ENCODE results near the gene ACSL4. TPM values are rescaled to one million over a fixed set of nuclear protein-coding genes. Genes with fewer than 3 reads are reported as not detected.

ACSL4 gene
- total RNA-seq, 1 experiment from 2014 or later = 55.2 TPM

DNA sequence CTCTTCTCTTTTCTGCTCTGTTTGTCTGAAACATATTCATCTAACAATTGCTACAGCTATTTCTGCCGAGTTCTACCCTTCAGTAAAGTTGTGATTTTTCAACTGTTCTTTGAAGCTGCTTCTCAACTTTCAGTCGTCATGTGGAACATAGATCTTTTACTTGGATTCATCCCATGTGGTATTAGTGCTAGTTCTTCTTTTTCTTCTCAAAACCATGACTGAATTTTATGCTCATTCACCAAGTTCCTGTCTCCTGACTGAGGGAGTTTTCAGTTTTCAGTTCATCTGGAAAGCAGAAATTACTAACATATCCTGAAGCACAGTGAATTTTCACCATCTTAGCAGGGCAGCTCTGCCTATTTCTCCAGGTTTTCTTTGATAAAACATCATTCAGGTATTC is 12.1 kb downstream of the ACSL4 start:
- no peak overlapping the region for H3K4me3 ChIP-seq (ENCODE audit: low read depth in 2 of 2, low read length in 2 of 2)
- CTCF ChIA-PET = interaction anchor here (0.6 kb wide), 1 partner anchor 170 kb away, joined by 3 read pairs; no protein-coding TSS in a partner anchor
- H3K27me3 ChIP-seq (ENCODE audit: control insufficient read depth, insufficient read depth, low read length) = no peaks in the 10 kb centered on the region
- H3K27ac ChIP-seq (ENCODE audit: low read length) = no peak overlapping the region
- H3K4me1 ChIP-seq (ENCODE audit: control insufficient read depth, insufficient read depth, low read length) = no peaks in the 10 kb centered on the region
- H3K36me3 ChIP-seq (ENCODE audit: control insufficient read depth, insufficient read depth, low read length) = no peaks in the 10 kb centered on the region
- TF ChIP-seq, protein P1, sequence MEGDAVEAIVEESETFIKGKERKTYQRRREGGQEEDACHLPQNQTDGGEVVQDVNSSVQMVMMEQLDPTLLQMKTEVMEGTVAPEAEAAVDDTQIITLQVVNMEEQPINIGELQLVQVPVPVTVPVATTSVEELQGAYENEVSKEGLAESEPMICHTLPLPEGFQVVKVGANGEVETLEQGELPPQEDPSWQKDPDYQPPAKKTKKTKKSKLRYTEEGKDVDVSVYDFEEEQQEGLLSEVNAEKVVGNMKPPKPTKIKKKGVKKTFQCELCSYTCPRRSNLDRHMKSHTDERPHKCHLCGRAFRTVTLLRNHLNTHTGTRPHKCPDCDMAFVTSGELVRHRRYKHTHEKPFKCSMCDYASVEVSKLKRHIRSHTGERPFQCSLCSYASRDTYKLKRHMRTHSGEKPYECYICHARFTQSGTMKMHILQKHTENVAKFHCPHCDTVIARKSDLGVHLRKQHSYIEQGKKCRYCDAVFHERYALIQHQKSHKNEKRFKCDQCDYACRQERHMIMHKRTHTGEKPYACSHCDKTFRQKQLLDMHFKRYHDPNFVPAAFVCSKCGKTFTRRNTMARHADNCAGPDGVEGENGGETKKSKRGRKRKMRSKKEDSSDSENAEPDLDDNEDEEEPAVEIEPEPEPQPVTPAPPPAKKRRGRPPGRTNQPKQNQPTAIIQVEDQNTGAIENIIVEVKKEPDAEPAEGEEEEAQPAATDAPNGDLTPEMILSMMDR (IDR thresholded peaks at IDR 0.05) = no peak
- TF ChIP-seq TCF7L2 (IDR thresholded peaks at IDR 0.05; ENCODE audit: low read depth, low read length) (no peak), POLR2AphosphoS5 (IDR thresholded peaks at IDR 0.05; ENCODE audit: low read depth, low read length) (no peak), SIN3A (IDR thresholded peaks at IDR 0.05; ENCODE audit: borderline replicate concordance, insufficient read depth, low read depth, low read length) (no peak)
- TF ChIP-seq, protein P2, sequence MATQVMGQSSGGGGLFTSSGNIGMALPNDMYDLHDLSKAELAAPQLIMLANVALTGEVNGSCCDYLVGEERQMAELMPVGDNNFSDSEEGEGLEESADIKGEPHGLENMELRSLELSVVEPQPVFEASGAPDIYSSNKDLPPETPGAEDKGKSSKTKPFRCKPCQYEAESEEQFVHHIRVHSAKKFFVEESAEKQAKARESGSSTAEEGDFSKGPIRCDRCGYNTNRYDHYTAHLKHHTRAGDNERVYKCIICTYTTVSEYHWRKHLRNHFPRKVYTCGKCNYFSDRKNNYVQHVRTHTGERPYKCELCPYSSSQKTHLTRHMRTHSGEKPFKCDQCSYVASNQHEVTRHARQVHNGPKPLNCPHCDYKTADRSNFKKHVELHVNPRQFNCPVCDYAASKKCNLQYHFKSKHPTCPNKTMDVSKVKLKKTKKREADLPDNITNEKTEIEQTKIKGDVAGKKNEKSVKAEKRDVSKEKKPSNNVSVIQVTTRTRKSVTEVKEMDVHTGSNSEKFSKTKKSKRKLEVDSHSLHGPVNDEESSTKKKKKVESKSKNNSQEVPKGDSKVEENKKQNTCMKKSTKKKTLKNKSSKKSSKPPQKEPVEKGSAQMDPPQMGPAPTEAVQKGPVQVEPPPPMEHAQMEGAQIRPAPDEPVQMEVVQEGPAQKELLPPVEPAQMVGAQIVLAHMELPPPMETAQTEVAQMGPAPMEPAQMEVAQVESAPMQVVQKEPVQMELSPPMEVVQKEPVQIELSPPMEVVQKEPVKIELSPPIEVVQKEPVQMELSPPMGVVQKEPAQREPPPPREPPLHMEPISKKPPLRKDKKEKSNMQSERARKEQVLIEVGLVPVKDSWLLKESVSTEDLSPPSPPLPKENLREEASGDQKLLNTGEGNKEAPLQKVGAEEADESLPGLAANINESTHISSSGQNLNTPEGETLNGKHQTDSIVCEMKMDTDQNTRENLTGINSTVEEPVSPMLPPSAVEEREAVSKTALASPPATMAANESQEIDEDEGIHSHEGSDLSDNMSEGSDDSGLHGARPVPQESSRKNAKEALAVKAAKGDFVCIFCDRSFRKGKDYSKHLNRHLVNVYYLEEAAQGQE (IDR thresholded peaks at IDR 0.05; ENCODE audit: insufficient read depth in 1 of 2, low read depth in 2 of 2, low read length in 1 of 2) = no peak
- POLR2A ChIA-PET = no interaction called here
- intact Hi-C loops (cut with micrococcal nuclease; ENCODE audit: unreplicated experiment) (no loop called here), in situ Hi-C loops (cut with HindIII; ENCODE audit: low pct_unique_long_range_greater_than_20kb, low sequenced_read_pairs) (no loop called here)
- ATAC-seq = no peak
- no peaks in the 10 kb centered on the region for H3K9me3 ChIP-seq (ENCODE audit: control insufficient read depth, insufficient read depth, low read depth, low read length)
- BruUV-seq (replicated peaks) = no TSS peak
- DNase-seq (ENCODE audit: low read depth, low spot score) = no peak

DNA sequence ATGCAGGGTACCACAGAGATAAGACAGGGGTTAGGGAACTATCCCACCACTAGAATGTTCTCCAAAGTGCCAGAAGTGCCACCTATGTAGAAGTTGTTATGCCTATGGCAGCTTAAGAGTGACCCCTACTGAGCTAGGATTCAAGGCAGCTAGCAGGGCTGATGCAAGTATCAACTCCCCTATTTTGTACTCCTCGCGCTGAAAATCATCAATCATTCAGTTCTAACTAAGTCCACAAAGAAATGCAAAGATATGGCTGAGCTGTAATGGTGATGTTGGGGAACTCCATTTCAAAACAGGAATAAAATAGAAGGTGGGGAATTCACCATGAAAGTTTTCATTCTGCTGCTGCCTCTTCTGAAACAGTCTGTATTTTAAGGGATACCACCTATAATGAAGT is 13.8 kb downstream of the ACSL4 start:
- Histone ChIP-seq H3K4me1 (ENCODE audit: control insufficient read depth, insufficient read depth, low read length) (peaks cover under 1% of the 10 kb centered on the region; the same call in 1 of the 2 replicates), H3K4me3 (ENCODE audit: low read depth in 2 of 2, low read length in 2 of 2) (no peak overlapping the region), H3K27ac (ENCODE audit: low read length) (no peak overlapping the region), H3K27me3 (ENCODE audit: control insufficient read depth, insufficient read depth, low read length) (no peaks in the 10 kb centered on the region), H3K9me3 (ENCODE audit: control insufficient read depth, insufficient read depth, low read depth, low read length) (no peaks in the 10 kb centered on the region), H3K36me3 (ENCODE audit: control insufficient read depth, insufficient read depth, low read length) (no peaks in the 10 kb centered on the region)
- ChIA-PET CTCF (no interaction called here), POLR2A (interaction anchor here (0.6 kb wide), 1 partner anchor 13 kb away, joined by 3 read pairs; no protein-coding TSS in a partner anchor)
- ATAC-seq (no peak), DNase-seq (ENCODE audit: low read depth, low spot score) (no peak)
- in situ Hi-C loops (cut with HindIII; ENCODE audit: low pct_unique_long_range_greater_than_20kb, low sequenced_read_pairs) (no loop called here), intact Hi-C loops (cut with micrococcal nuclease; ENCODE audit: unreplicated experiment) (no loop called here)
- BruUV-seq (replicated peaks) = no TSS peak
- TF ChIP-seq TCF7L2 (IDR thresholded peaks at IDR 0.05; ENCODE audit: low read depth, low read length) (no peak), POLR2AphosphoS5 (IDR thresholded peaks at IDR 0.05; ENCODE audit: low read depth, low read length) (no peak), SIN3A (IDR thresholded peaks at IDR 0.05; ENCODE audit: borderline replicate concordance, insufficient read depth, low read depth, low read length) (no peak)
- TF ChIP-seq, protein P1 (IDR thresholded peaks at IDR 0.05) = no peak
- TF ChIP-seq, protein P2 (IDR thresholded peaks at IDR 0.05; ENCODE audit: insufficient read depth in 1 of 2, low read depth in 2 of 2, low read length in 1 of 2) = no peak

Data from Panc1 (cell line).